ENCODE measurements around the gene ALPP. TPM values are rescaled to one million over a fixed set of nuclear protein-coding genes. Genes with fewer than 3 reads are reported as not detected.
A peak's percentile ranks its signal among the peaks of the same experiment; 100 is the strongest.
"Not testable (repeated sequence)": the region's sequence is repeated elsewhere in the genome, so short reads cannot be mapped to it uniquely, and the experiment has no call there.

ALPP gene
- total RNA-seq, 1 donor from 2014 or later, result not detected

- H3K36me3 Mint-ChIP-seq (ENCODE audit: insufficient read depth), result no peaks in the 10 kb centered on the region
- no peak for DNase-seq (ENCODE audit: low spot score, unreplicated experiment)
- H3K9me3 Mint-ChIP-seq (ENCODE audit: low read depth), result no peaks in the 10 kb centered on the region
- no peaks in the 10 kb centered on the region for H3K27me3 Mint-ChIP-seq
- peaks cover 2% of the 10 kb centered on the region for H3K4me1 Mint-ChIP-seq (ENCODE audit: low read depth)
- peak; percentile 51 for TF ChIP-seq CTCF (IDR thresholded peaks at IDR 0.05; ENCODE audit: unreplicated experiment)
- H3K27ac Mint-ChIP-seq, result no peak overlapping the region
- H3K4me3 Mint-ChIP-seq (ENCODE audit: low read depth), result no peak overlapping the region
Measured at GRCh38 chr2:232365621-232366321, 12.8 kb upstream of the ALPP start.

- not testable (repeated sequence) for DNase-seq (ENCODE audit: low spot score, unreplicated experiment); H3K4me3 Mint-ChIP-seq (ENCODE audit: low read depth); H3K27ac Mint-ChIP-seq; H3K36me3 Mint-ChIP-seq (ENCODE audit: insufficient read depth); H3K9me3 Mint-ChIP-seq (ENCODE audit: low read depth); H3K4me1 Mint-ChIP-seq (ENCODE audit: low read depth); H3K27me3 Mint-ChIP-seq
Measured at GRCh38 chr2:232366461-232366860, 12.1 kb upstream of the ALPP start.

- TF ChIP-seq CTCF (IDR thresholded peaks at IDR 0.05; ENCODE audit: unreplicated experiment), result no peak
- no peak for DNase-seq (ENCODE audit: low spot score, unreplicated experiment)
- Mint-ChIP-seq H3K27ac (no peak overlapping the region), H3K9me3 (ENCODE audit: low read depth) (no peaks in the 10 kb centered on the region), H3K36me3 (ENCODE audit: insufficient read depth) (no peaks in the 10 kb centered on the region), H3K4me3 (ENCODE audit: low read depth) (no peak overlapping the region), H3K27me3 (no peaks in the 10 kb centered on the region), H3K4me1 (ENCODE audit: low read depth) (peaks cover 2% of the 10 kb centered on the region)
Measured at GRCh38 chr2:232367016-232367415, 11.5 kb upstream of the ALPP start.

GRCh38 chr2:232367591-232368233 lies 10.8 kb upstream of the ALPP start:
- Mint-ChIP-seq H3K9me3 (ENCODE audit: low read depth) (no peaks in the 10 kb centered on the region), H3K36me3 (ENCODE audit: insufficient read depth) (no peaks in the 10 kb centered on the region), H3K4me3 (ENCODE audit: low read depth) (no peak overlapping the region), H3K27me3 (no peaks in the 10 kb centered on the region), H3K4me1 (ENCODE audit: low read depth) (peaks cover 2% of the 10 kb centered on the region), H3K27ac (no peak overlapping the region)
- DNase-seq (ENCODE audit: low spot score, unreplicated experiment), result no peak
- TF ChIP-seq CTCF (IDR thresholded peaks at IDR 0.05; ENCODE audit: unreplicated experiment), result peak; percentile 24

GRCh38 chr2:232368311-232368731 lies 10.2 kb upstream of the ALPP start:
- Mint-ChIP-seq H3K27ac (no peak overlapping the region), H3K9me3 (ENCODE audit: low read depth) (no peaks in the 10 kb centered on the region), H3K4me3 (ENCODE audit: low read depth) (no peak overlapping the region), H3K4me1 (ENCODE audit: low read depth) (peaks cover 2% of the 10 kb centered on the region), H3K27me3 (no peaks in the 10 kb centered on the region), H3K36me3 (ENCODE audit: insufficient read depth) (no peaks in the 10 kb centered on the region)
- TF ChIP-seq CTCF (IDR thresholded peaks at IDR 0.05; ENCODE audit: unreplicated experiment), result no peak
- DNase-seq (ENCODE audit: low spot score, unreplicated experiment), result no peak
